ENCODE data around the gene PRIM2.
"Not testable (repeated sequence)": the region's sequence is repeated elsewhere in the genome, so short reads cannot be mapped to it uniquely, and the experiment has no call there.

GRCh38 chr6:57671937-57672627 is 354.7 kb downstream of the PRIM2 start:
- TF ChIP-seq KDM1A (IDR thresholded peaks at IDR 0.05); ZFPM2 (CRISPR knock-in tag; IDR thresholded peaks at IDR 0.05); ZBTB8A (IDR thresholded peaks at IDR 0.05; ENCODE audit: partially characterized antibody); STAT5A (IDR thresholded peaks at IDR 0.05; ENCODE audit: borderline replicate concordance, low read length); EZH2 (IDR thresholded peaks at IDR 0.05; ENCODE audit: borderline replicate concordance, low read depth, low read length); MAX (CRISPR knock-in tag; IDR thresholded peaks at IDR 0.05); BRF1 (IDR thresholded peaks at IDR 0.05; ENCODE audit: borderline replicate concordance, extremely low read depth, insufficient read length): not testable (repeated sequence)
- TF ChIP-seq, protein P1, sequence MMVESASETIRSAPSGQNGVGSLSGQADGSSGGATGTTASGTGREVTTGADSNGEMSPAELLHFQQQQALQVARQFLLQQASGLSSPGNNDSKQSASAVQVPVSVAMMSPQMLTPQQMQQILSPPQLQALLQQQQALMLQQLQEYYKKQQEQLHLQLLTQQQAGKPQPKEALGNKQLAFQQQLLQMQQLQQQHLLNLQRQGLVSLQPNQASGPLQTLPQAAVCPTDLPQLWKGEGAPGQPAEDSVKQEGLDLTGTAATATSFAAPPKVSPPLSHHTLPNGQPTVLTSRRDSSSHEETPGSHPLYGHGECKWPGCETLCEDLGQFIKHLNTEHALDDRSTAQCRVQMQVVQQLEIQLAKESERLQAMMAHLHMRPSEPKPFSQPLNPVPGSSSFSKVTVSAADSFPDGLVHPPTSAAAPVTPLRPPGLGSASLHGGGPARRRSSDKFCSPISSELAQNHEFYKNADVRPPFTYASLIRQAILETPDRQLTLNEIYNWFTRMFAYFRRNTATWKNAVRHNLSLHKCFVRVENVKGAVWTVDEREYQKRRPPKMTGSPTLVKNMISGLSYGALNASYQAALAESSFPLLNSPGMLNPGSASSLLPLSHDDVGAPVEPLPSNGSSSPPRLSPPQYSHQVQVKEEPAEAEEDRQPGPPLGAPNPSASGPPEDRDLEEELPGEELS (CRISPR knock-in tag; IDR thresholded peaks at IDR 0.05; ENCODE audit: borderline replicate concordance), result not testable (repeated sequence)
- 0 out of 6 replicates have a peak, but pooled peaks of 1 of the 3 experiments have one; percentile 3 for TF ChIP-seq CTCF (IDR thresholded peaks at IDR 0.05 in 2 of 3, conservative IDR thresholded peaks at IDR 0.05 in 1 of 3; ENCODE audit: insufficient read depth in 2 of 3, low read depth in 1 of 3, low read length in 3 of 3)
